Measurements from ENCODE around the gene RNPEP. TPM values are rescaled to one million over a fixed set of nuclear protein-coding genes. Genes with fewer than 3 reads are reported as not detected.

RNPEP gene
- polyA plus RNA-seq, 1 of the 3 experiments (the other 2 are of a cell fraction): 46.7 TPM

DNA sequence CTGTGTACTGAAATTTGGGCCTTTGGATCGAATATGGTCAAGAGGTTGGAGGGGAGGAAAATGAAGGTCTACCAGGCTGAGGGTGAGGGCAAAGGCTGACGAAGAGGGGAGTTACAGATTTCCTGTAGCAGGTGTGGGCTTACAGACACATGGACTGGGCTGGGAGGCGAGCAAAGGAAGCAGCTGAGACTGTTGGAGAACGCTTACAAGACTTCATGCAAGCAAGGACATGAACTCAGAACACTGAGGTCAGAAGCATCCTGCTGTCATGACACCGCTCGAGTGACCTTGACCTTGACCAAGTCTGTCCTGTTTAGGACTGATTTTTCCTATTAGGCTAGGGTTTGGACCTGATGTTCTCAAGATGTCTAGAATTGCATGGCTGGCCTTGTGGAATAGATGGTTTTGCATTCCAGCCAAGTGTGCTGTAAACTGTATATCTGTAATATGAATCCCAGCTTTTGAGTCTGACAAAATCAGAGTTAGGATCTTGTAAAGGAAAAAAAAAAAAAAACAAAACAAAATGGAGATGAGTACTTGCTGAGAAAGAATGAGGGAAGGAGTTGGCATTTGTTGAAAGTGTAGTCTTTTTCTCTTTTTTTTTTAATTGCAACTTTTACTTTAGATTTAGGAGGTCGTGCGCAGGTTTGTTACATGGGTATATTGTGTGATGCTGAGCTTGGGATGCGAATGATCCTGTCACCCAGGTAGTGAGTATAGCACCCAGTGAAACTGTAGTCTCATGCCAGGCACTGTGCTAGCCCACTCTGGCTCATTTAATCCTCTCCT lies 33.8 kb downstream of the RNPEP start:
- no peak overlapping the region for H3K27ac ChIP-seq (ENCODE audit: low read depth in 2 of 2, low read length in 1 of 2)
- no peaks in the 10 kb centered on the region for H3K9me3 ChIP-seq
- no peaks in the 10 kb centered on the region for H3K36me3 ChIP-seq (replicated peaks in 1 of 2; ENCODE audit: control insufficient read depth in 1 of 2, insufficient read depth in 2 of 2, low read length in 1 of 2)
- H3F3A ChIP-seq (replicated peaks; ENCODE audit: insufficient read depth): no peaks in the 10 kb centered on the region
- TF ChIP-seq TEAD4 (IDR thresholded peaks at IDR 0.05; ENCODE audit: borderline replicate concordance, insufficient read depth): no peak
- TF ChIP-seq, protein P1, sequence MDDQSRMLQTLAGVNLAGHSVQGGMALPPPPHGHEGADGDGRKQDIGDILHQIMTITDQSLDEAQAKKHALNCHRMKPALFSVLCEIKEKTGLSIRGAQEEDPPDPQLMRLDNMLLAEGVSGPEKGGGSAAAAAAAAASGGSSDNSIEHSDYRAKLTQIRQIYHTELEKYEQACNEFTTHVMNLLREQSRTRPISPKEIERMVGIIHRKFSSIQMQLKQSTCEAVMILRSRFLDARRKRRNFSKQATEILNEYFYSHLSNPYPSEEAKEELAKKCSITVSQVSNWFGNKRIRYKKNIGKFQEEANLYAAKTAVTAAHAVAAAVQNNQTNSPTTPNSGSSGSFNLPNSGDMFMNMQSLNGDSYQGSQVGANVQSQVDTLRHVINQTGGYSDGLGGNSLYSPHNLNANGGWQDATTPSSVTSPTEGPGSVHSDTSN (IDR thresholded peaks at IDR 0.05): 0 out of 2 replicates have a peak, but pooled peaks have one; percentile 22
- peak; percentile 49 for TF ChIP-seq TCF12 (IDR thresholded peaks at IDR 0.05)
- no peaks in the 10 kb centered on the region for H4K20me1 ChIP-seq (ENCODE audit: insufficient read depth)
- H3K27me3 ChIP-seq (ENCODE audit: insufficient read depth): no peaks in the 10 kb centered on the region
- H3K4me3 ChIP-seq (ENCODE audit: low read depth in 2 of 2, low read length in 1 of 2): no peak overlapping the region
- no peak overlapping the region for H3K9ac ChIP-seq
- H3K9me2 ChIP-seq: no peaks in the 10 kb centered on the region
- no peaks in the 10 kb centered on the region for H3K79me2 ChIP-seq (ENCODE audit: insufficient read depth)
- no peaks in the 10 kb centered on the region; a peak in 1 of 4 replicates for H3K4me1 ChIP-seq (ENCODE audit: control insufficient read depth in 1 of 2, insufficient read depth in 2 of 2, low read depth in 1 of 2, low read length in 1 of 2)
- ChIA-PET POLR2A (interaction anchor here (0.6 kb wide), 1 partner anchor 1024 kb away, joined by 3 read pairs; no protein-coding TSS in a partner anchor), CTCF (interaction anchor here (0.6 to 20.4 kb wide), 6 partner anchors 16 to 119 kb away, joined by 3 to 411 read pairs (median 6); partner anchors contain the start of gene GPR37L1)
- no peak overlapping the region for H3K4me2 ChIP-seq
- H2AFZ ChIP-seq (ENCODE audit: low read depth): no peak overlapping the region
- DNase-seq: no peak
- 81% methylated on average over 9 of the region's 9 CpGs for WGBS (ENCODE audit: low lambda C conversion rate)

DNA sequence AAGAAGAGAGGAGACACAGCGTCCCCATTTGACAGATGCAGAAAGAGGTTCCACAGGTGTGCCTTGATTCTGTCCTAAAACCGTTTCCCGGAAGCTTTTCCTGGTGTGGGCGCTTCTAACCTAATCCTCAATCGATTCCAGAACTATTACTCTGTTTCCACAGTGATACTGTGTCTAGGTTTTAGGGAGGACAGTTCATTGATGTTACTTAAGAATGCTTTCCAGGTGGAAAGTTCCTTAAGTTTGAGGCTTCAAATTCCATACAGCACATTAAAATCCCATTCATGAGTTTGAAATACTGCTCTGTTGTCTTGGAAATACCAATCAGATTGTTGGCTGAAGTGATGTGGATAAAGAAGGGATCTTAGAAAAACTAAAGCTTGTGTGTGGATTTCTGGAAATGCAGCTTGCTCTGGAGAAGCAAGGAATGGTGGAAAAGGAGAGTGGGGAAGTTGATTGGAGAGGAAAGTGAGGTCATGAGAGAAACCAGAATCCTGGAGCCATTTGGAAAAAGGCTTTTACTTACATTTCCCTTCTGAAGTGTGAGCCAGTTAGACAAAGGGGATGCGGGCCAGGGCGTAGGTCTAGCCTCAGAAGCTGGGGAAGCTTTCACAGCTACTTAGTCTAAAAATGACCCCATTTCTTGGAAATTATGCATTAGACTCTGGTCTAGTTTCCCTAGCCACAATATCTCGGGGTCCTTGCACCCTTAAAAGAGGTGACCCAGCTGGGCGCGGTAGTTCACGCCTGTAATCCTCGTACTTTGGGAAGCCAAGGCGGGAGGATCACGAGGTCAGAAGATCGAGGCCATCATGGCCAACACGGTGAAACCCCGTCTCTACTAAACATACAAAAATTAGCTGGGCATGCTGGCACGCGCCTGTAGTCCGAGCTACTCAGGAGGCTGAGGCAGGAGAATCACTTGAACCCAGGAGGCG lies 34.6 kb downstream of the RNPEP start:
- CTCF ChIA-PET: interaction anchor here (1.1 to 2.7 kb wide), 7 partner anchors 8 to 121 kb away, joined by 3 to 10 read pairs (median 4); partner anchors contain the start of gene GPR37L1
- WGBS (ENCODE audit: low lambda C conversion rate): 87% methylated on average over 21 of the region's 21 CpGs
- TF ChIP-seq MXI1 (IDR thresholded peaks at IDR 0.05; ENCODE audit: low read depth, low read length) (no peak), SMC3 (IDR thresholded peaks at IDR 0.05; ENCODE audit: low read depth, low read length) (no peak), SIN3A (IDR thresholded peaks at IDR 0.05; ENCODE audit: borderline replicate concordance, low read depth, low read length) (no peak), FOSL2 (IDR thresholded peaks at IDR 0.05; ENCODE audit: borderline replicate concordance, low read depth) (no peak), EP300 (IDR thresholded peaks at IDR 0.05; ENCODE audit: borderline replicate concordance in 1 of 2, low read depth in 1 of 2, low read length in 1 of 2) (no peak), JUND (IDR thresholded peaks at IDR 0.05) (no peak), RAD21 (IDR thresholded peaks at IDR 0.05; ENCODE audit: low read length) (no peak), CHD2 (IDR thresholded peaks at IDR 0.05; ENCODE audit: low read length, partially characterized antibody) (no peak)
- TF ChIP-seq, protein P2, sequence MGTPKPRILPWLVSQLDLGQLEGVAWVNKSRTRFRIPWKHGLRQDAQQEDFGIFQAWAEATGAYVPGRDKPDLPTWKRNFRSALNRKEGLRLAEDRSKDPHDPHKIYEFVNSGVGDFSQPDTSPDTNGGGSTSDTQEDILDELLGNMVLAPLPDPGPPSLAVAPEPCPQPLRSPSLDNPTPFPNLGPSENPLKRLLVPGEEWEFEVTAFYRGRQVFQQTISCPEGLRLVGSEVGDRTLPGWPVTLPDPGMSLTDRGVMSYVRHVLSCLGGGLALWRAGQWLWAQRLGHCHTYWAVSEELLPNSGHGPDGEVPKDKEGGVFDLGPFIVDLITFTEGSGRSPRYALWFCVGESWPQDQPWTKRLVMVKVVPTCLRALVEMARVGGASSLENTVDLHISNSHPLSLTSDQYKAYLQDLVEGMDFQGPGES (IDR thresholded peaks at IDR 0.05; ENCODE audit: low read depth, low read length): no peak
- TF ChIP-seq, protein P1 (IDR thresholded peaks at IDR 0.05): no peak
- no peaks in the 10 kb centered on the region for H3K9me2 ChIP-seq
- H3K36me3 ChIP-seq (replicated peaks in 1 of 2; ENCODE audit: control insufficient read depth in 1 of 2, insufficient read depth in 2 of 2, low read length in 1 of 2): no peaks in the 10 kb centered on the region
- H3K27me3 ChIP-seq (ENCODE audit: insufficient read depth): no peaks in the 10 kb centered on the region
- no peaks in the 10 kb centered on the region for H3K9me3 ChIP-seq
- no peak for DNase-seq
- no peaks in the 10 kb centered on the region for H4K20me1 ChIP-seq (ENCODE audit: insufficient read depth)
- no peak overlapping the region for H3K4me2 ChIP-seq
- no peak overlapping the region for H3K4me3 ChIP-seq (ENCODE audit: low read depth in 2 of 2, low read length in 1 of 2)
- no peaks in the 10 kb centered on the region for H3K79me2 ChIP-seq (ENCODE audit: insufficient read depth)
- H3K4me1 ChIP-seq (ENCODE audit: control insufficient read depth in 1 of 2, insufficient read depth in 2 of 2, low read depth in 1 of 2, low read length in 1 of 2): no peaks in the 10 kb centered on the region; a peak in 1 of 4 replicates
- POLR2A ChIA-PET: interaction anchor here (0.6 kb wide), 1 partner anchor 1025 kb away, joined by 3 read pairs; no protein-coding TSS in a partner anchor
- no peaks in the 10 kb centered on the region for H3F3A ChIP-seq (replicated peaks; ENCODE audit: insufficient read depth)
- H3K9ac ChIP-seq: no peak overlapping the region
- H3K27ac ChIP-seq (ENCODE audit: low read depth in 2 of 2, low read length in 1 of 2): no peak overlapping the region
- H2AFZ ChIP-seq (ENCODE audit: low read depth): no peak overlapping the region

Measured in SK-N-SH (cell line).